Measurements from ENCODE around the gene MT2A. TPM values are rescaled to one million over a fixed set of nuclear protein-coding genes. Genes with fewer than 3 reads are reported as not detected.

The MT2A gene
- total and polyA plus RNA-seq, 10 of the 15 experiments (the other 5 are each of a cell fraction or from before 2014, with no cell fraction given), result 7.3 to 271 (median 53.5) TPM

GRCh38 chr16:56632848-56633365 is 24.5 kb downstream of the MT2A start (continued):
- no peak for TF ChIP-seq RB1 (IDR thresholded peaks at IDR 0.05; ENCODE audit: borderline replicate concordance)
- TF ChIP-seq CREB1 (IDR thresholded peaks at IDR 0.05; ENCODE audit: low read depth), result no peak

GRCh38 chr16:56633535-56633934 is 25.2 kb downstream of the MT2A start:
- no TSS peak for BruUV-seq (replicated peaks)
- H3K36me3 ChIP-seq (ENCODE audit: control insufficient read depth in 2 of 2, insufficient read depth in 2 of 2, low read length in 1 of 2), result no peaks in the 10 kb centered on the region
- TF ChIP-seq MLLT1 (IDR thresholded peaks at IDR 0.05), result no peak
- TF ChIP-seq PKNOX1 (IDR thresholded peaks at IDR 0.05), result no peak
- TF ChIP-seq NFYB (IDR thresholded peaks at IDR 0.05; ENCODE audit: insufficient read depth, low read depth, low read length), result no peak
- TF ChIP-seq ZBTB11 (CRISPR knock-in tag; IDR thresholded peaks at IDR 0.05), result no peak
- TF ChIP-seq ELK1 (IDR thresholded peaks at IDR 0.05; ENCODE audit: low read depth, low read length), result no peak
- TF ChIP-seq NR2C2 (IDR thresholded peaks at IDR 0.05; ENCODE audit: borderline replicate concordance, control insufficient read depth, insufficient read length, low read depth), result no peak
- TF ChIP-seq ZZZ3 (IDR thresholded peaks at IDR 0.05; ENCODE audit: control insufficient read depth, insufficient read length, low read depth), result no peak
- TF ChIP-seq NRF1 (conservative IDR thresholded peaks at IDR 0.05; ENCODE audit: low read depth, low read length), result no peak
- no peak for TF ChIP-seq BCL3 (IDR thresholded peaks at IDR 0.05; ENCODE audit: borderline replicate concordance, insufficient read depth, low read depth, low read length, poor library complexity, severe bottlenecking)
- no peak for TF ChIP-seq IKZF1 (conservative IDR thresholded peaks at IDR 0.05)
- no peak for TF ChIP-seq TCF12 (IDR thresholded peaks at IDR 0.05; ENCODE audit: low read depth, low read length)

More at GRCh38 chr16:56633535-56633934, 25.2 kb downstream of the MT2A start:
- no peaks in the 10 kb centered on the region for H4K20me1 ChIP-seq (ENCODE audit: control insufficient read depth, insufficient read depth)
- DNase-seq (ENCODE audit: low read depth, low spot score) (no peak), FAIRE-seq (no peak), ATAC-seq (no peak)
- no peak overlapping the region for H3K4me3 ChIP-seq
- ChIA-PET POLR2A (no interaction called here), SMC1A (ENCODE audit: uncharacterized antibody, unreplicated experiment) (interaction anchor here (1.2 kb wide), 1 partner anchor 10 kb away, joined by 4 read pairs; no protein-coding TSS in a partner anchor), RAD21 (ENCODE audit: unreplicated experiment) (interaction anchor here (1.7 kb wide), 1 partner anchor 9 kb away, joined by 5 read pairs; no protein-coding TSS in a partner anchor), CTCF (no interaction called here)
- H3K4me2 ChIP-seq (ENCODE audit: control insufficient read depth, insufficient read depth), result no peak overlapping the region
- H2AFZ ChIP-seq (ENCODE audit: control insufficient read depth, low read depth, low read length), result no peak overlapping the region
- WGBS (ENCODE audit: insufficient coverage, insufficient replicate concordance, low lambda C conversion rate, missing lambda C conversion rate), result 23% methylated on average over 6 of the region's 7 CpGs
- H3K27ac ChIP-seq (ENCODE audit: control insufficient read depth, insufficient read depth), result no peak overlapping the region
- in situ Hi-C loops (cut with MboI), result no loop called here
- intact Hi-C loops (cut with micrococcal nuclease; ENCODE audit: unreplicated experiment), result no loop called here
- H3K9ac ChIP-seq (ENCODE audit: control insufficient read depth, insufficient read depth, low read length), result no peak overlapping the region
- no peaks in the 10 kb centered on the region for H3K9me3 ChIP-seq (replicated peaks; ENCODE audit: control insufficient read depth, insufficient read depth, low read length)
- peaks cover 20 to 24% of the 10 kb centered on the region in 2 experiments for H3K27me3 ChIP-seq (replicated peaks in 1 of 2; ENCODE audit: control insufficient read depth in 2 of 2, insufficient read depth in 2 of 2, low read length in 1 of 2)
- H3K4me1 ChIP-seq (ENCODE audit: control insufficient read depth, insufficient read depth, low read length), result peaks cover 15% of the 10 kb centered on the region
- H3K79me2 ChIP-seq (ENCODE audit: control insufficient read depth, insufficient read depth, low read length), result no peaks in the 10 kb centered on the region

Data from GM12878 (cell line).